GM12874 (cell line): ENCODE data around the gene HS2ST1.

ENCODE experiments used
- TF ChIP-seq, protein P1 (sequence below): IDR thresholded peaks from 2 replicates; pipeline ENCODE4 v1.5.1; 2011; ENCODE audit warnings: low read depth, mild to moderate bottlenecking, control low read depth, low read length, moderate library complexity; ENCODE audit not compliant: insufficient read depth

The HS2ST1 gene

DNA sequence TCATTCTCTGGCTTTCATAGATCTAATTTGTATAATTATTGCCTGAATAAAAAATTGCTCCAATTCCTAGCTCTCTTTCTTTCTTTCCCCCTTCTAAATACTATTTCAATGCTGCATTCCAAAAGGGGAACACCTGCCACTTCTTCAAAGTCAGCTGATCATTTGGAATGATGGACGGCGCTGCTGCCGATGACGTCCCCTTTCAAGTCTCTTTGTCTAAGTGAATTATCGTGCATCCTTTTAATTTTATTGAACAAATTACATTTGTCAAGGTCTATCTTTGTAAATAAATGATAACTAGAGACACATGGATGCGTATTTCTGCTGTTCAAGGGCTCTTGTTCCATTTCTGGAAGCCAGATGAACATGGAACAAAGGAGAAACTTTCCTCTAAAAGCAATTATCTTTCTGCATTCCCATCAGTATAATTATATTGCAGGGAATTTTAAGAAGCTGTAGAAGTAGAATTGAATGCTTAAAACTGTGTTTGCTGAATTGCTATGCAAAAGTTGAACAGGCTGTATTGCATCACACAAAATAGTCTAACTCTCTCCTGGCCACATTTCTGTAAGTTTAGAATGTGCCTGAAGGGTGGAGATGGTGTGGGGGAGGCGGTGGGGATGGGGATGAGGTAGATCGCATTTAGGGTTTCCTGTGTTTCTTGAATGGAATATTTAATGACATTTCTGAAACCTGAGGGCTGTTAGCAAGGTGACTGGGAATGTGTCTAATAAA, 222.3 kb downstream of the HS2ST1 start:
- TF ChIP-seq, protein P1, sequence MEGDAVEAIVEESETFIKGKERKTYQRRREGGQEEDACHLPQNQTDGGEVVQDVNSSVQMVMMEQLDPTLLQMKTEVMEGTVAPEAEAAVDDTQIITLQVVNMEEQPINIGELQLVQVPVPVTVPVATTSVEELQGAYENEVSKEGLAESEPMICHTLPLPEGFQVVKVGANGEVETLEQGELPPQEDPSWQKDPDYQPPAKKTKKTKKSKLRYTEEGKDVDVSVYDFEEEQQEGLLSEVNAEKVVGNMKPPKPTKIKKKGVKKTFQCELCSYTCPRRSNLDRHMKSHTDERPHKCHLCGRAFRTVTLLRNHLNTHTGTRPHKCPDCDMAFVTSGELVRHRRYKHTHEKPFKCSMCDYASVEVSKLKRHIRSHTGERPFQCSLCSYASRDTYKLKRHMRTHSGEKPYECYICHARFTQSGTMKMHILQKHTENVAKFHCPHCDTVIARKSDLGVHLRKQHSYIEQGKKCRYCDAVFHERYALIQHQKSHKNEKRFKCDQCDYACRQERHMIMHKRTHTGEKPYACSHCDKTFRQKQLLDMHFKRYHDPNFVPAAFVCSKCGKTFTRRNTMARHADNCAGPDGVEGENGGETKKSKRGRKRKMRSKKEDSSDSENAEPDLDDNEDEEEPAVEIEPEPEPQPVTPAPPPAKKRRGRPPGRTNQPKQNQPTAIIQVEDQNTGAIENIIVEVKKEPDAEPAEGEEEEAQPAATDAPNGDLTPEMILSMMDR, result no peak

DNA sequence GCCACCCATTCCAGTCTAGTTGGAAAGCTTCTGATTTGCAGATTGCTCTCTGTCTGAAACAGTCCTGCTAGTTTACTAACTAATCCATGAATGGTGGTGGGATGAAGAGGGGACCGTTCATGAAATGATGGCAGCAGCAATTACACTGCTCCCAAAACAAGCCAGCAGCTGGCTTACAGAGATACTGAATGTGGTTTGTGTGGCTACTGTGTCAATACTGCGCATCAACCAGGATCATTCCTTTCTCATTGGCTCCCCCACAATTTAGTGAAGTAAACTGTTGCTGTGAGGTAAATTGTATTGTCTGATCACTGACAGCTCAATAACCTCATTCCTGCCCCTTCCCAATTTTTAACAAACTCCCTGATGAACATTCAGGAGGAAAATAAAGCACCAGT, 222.9 kb downstream of the HS2ST1 start:
- TF ChIP-seq, protein P1, result no peak

DNA sequence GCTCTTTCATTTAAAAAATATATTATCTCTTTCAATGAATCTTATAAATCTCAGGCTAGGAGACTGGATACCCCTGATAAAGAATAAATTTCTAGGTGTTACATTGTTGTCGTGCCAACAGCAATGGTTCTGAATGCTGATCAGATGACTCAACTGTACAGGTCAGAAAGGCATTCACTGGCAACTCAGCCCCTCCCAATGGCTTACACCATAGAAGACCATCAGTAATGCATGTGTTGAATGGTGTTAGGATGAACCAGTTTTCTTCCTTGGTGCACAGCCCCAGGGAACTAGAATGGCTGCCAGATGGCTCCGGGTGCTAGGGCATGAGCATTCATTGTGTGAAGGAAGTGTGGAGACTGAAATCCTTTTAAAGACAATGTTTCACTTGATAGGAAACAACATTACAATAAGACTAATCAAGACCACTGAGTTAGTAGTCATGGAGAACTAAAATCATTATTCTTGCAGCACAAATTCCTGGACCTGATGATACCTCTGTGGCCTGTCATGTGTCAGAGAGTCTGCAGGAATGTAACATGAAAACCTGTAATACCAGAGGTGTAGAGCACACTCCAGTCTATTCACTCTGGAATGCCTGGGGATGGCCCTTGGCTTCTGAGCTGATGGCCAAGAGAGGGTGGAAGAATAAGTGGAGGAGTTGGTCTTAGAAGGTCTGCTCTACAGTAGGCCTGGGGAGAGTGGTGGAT, 226.6 kb downstream of the HS2ST1 start:
- TF ChIP-seq, protein P1, result no peak

DNA sequence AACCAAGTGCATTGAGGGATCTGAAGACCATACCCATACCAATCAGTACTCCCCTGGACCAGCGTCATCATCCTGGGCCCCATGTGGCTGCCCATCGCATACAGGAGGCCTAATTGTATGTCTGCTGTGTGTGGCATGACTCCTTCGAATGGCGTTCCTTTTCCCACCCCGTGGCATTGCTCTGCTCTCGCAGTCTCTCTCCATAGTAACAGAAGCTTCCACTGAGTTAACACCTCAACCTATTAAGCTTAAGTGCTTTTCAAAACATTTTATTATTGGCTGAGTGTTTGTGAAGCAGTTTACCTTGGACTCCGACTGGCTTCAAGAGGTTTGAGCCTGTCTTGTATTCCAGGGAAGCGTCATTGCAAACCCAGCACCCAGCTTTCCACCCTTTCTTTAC, 227.1 kb downstream of the HS2ST1 start:
- TF ChIP-seq, protein P1, result no peak

DNA sequence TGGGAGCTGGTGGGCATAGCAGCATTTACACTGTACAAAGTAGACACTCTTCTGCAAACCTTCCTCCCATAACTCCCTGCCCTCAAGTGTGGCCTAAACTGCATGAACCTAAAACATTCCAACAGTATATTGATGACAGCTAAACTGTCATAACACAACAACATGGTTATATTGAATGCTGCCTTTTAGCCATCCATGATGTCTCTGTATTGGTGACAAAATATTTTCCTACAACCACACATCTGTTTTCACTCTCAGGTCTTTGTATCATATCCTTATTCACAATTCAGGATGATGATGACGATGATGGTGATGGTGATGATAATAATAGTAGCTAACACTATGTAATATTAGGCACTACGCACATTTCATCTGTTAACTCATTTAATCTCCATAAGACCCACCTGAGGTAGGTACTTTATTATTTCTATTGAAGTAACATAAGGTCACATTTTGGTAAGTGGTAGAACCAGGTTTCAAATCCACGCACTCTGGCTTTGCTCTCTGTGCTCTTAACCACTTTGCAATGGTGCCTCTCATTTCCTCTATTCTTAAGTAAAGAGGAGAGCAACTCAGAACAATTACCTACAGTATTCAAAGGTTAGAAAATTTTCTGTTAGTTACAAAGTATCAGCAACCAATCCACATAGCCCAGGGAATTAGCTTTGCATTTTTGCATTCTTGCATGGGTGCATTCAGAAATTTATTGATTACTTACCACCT, 229.1 kb downstream of the HS2ST1 start:
- TF ChIP-seq, protein P1, result no peak

DNA sequence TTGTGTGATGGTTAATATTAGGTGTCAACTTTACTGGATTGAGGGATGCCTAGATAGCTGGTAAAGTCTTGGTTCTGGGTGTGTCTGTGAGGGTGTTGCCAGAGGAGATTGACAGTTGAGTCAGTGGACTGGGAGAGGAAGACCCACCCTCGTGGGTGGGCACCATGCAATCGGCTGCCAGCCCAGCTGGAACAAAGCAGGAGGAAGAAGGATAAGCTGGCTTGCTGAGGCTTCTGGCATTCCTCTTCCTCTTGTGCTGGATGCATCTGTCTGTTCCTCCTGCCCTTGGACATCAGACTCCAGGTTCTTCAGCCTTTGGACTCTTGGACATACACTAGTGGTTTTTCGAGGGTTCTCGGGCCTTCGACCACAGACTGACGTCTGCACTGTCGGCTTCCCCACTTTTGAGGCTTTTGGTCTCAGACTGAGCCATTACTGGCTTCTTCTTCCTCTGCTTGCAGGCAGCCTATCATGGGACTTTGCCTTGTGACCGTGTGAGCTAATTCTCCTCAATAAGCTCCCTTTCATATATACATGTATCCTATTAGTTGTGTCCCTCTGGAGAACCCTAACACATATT, 230.0 kb downstream of the HS2ST1 start:
- TF ChIP-seq, protein P1, result no peak

DNA sequence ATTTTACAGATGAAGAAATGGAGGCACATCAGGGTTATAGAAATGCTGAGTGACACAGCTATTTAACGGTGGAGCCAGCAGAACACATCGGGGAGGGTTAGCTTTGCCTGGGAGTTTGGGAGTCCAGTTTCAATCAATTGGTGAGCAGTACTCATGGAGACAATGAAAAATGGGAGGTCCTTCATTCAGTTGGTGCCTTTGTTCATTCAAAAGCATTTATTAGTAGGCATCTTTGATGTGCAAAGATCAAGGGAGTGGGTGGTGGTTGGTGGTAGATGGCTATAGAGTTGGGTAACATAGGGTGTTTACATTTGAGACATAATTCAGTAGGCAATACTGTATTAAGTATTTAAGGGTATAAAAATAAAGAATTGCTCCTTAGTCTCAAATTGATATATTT, 230.5 kb downstream of the HS2ST1 start:
- TF ChIP-seq, protein P1, result no peak
